MM.1S (cell line): ENCODE results near the gene NKG7.

Source experiments
- DNase-seq: peaks from one replicate; pipeline ENCODE4 v3.0.0-alpha.2; 2015
- H2AFZ ChIP-seq: fragments of 300-600 bp; sonication (generic); 2 replicates; pipeline ENCODE4 v1.6.0; 2016; ENCODE audit warnings: antibody characterized with exemption, low read length
- H3F3A ChIP-seq: fragments of 300-600 bp; sonication (generic); 2 replicates; pipeline ENCODE4 v1.6.1; 2016; ENCODE audit warnings: mild to moderate bottlenecking, antibody characterized with exemption, low read length, moderate library complexity, mixed read lengths; ENCODE audit not compliant: insufficient read depth
- H3K27ac ChIP-seq: fragments of 300-600 bp; sonication (generic); 2 replicates; pipeline ENCODE4 v1.5.1; 2016; ENCODE audit warnings: mild to moderate bottlenecking, low read length
- H3K27me3 ChIP-seq: fragments of 300-600 bp; sonication (generic); replicated peaks from 2 replicates; pipeline ENCODE4 v1.6.0; 2016; ENCODE audit warnings: low read length; ENCODE audit not compliant: insufficient read depth
- H3K36me3 ChIP-seq: fragments of 300-600 bp; sonication (generic); replicated peaks from 2 replicates; pipeline ENCODE4 v1.6.1; 2016; ENCODE audit warnings: mild to moderate bottlenecking, low read length, mixed read lengths; ENCODE audit not compliant: insufficient read depth
- H3K4me1 ChIP-seq: fragments of 300-600 bp; sonication (generic); 2 replicates; pipeline ENCODE4 v1.6.1; 2016; ENCODE audit warnings: low read length, mixed read lengths
- H3K4me2 ChIP-seq: fragments of 300-600 bp; sonication (generic); 2 replicates; pipeline ENCODE4 v1.6.0; 2016; ENCODE audit warnings: low read depth, low read length
- H3K4me3 ChIP-seq: fragments of 300-600 bp; sonication (generic); 2 replicates; pipeline ENCODE4 v1.5.1; 2016; ENCODE audit warnings: low read length, mixed read lengths
- H3K79me2 ChIP-seq: fragments of 300-600 bp; sonication (generic); 2 replicates; pipeline ENCODE4 v1.6.1; 2016; ENCODE audit warnings: mixed run types, low read length, mixed read lengths
- H3K9ac ChIP-seq: fragments of 300-600 bp; sonication (generic); 2 replicates; pipeline ENCODE4 v1.6.1; 2016; ENCODE audit warnings: low read length, mixed read lengths
- H3K9me2 ChIP-seq: fragments of 300-600 bp; sonication (generic); replicated peaks from 2 replicates; pipeline ENCODE4 v1.6.1; 2016; ENCODE audit warnings: mild to moderate bottlenecking, low read length, mixed read lengths; ENCODE audit not compliant: insufficient read depth
- H3K9me3 ChIP-seq: fragments of 300-600 bp; sonication (generic); replicated peaks from 2 replicates; pipeline ENCODE4 v1.6.1; 2016; ENCODE audit warnings: mild to moderate bottlenecking, low read length, mixed read lengths; ENCODE audit not compliant: insufficient read depth
- H4K20me1 ChIP-seq: fragments of 300-600 bp; sonication (generic); 2 replicates; pipeline ENCODE4 v1.6.1; 2016; ENCODE audit warnings: mild to moderate bottlenecking, low read length, moderate library complexity, mixed read lengths; ENCODE audit not compliant: insufficient read depth
- EZH2 ChIP-seq: fragments of 300-600 bp; sonication (generic); optimal IDR thresholded peaks from 2 replicates; pipeline ENCODE3; 2017; ENCODE audit warnings: low read depth, mild to moderate bottlenecking, antibody characterized with exemption, low read length, mixed read lengths
- EZH2phosphoT487 ChIP-seq: fragments of 300-600 bp; sonication (generic); IDR thresholded peaks from 2 replicates; pipeline ENCODE4 v1.6.1; 2018; ENCODE audit warnings: antibody characterized with exemption, low read length
- TF ChIP-seq, protein P1 (sequence below): fragments of 300-600 bp; sonication (generic); IDR thresholded peaks from 2 replicates; pipeline ENCODE4 v1.5.1; 2016; ENCODE audit warnings: antibody characterized with exemption, low read length, mixed read lengths

Gene NKG7

DNA sequence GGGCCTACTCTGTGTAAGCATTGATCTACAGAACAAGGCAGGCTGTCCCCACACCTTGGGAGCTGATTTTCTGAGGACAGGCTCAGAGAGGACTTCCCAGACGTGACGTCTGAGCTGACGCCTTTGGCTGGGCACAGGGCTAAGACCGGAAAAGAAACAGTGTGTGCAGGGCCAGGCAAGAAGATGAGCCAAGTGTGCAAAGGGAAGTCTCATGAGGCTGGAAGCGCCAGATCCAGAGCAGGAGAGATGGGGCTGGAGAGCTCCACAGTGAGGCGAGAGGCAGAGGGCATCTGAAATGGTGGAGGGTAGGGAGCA, 48.3 kb downstream of the NKG7 start:
- DNase-seq, result no peak
- Histone ChIP-seq H3K4me3 (no peak overlapping the region), H3K9me3 (no peaks in the 10 kb centered on the region), H3F3A (no peaks in the 10 kb centered on the region), H3K9ac (no peak overlapping the region), H3K4me2 (no peak overlapping the region), H3K36me3 (no peaks in the 10 kb centered on the region), H3K9me2 (no peaks in the 10 kb centered on the region), H3K27me3 (no peaks in the 10 kb centered on the region), H3K27ac (no peak overlapping the region), H4K20me1 (no peaks in the 10 kb centered on the region), H3K4me1 (no peaks in the 10 kb centered on the region), H3K79me2 (no peaks in the 10 kb centered on the region), H2AFZ (no peak overlapping the region)
- TF ChIP-seq EZH2, result no peak

- Histone ChIP-seq H3K79me2 (no peaks in the 10 kb centered on the region), H3F3A (no peaks in the 10 kb centered on the region), H4K20me1 (no peaks in the 10 kb centered on the region), H3K27me3 (no peaks in the 10 kb centered on the region), H2AFZ (no peak overlapping the region), H3K9ac (no peak overlapping the region), H3K9me2 (no peaks in the 10 kb centered on the region), H3K4me2 (no peak overlapping the region), H3K27ac (no peak overlapping the region), H3K9me3 (no peaks in the 10 kb centered on the region), H3K4me1 (no peaks in the 10 kb centered on the region), H3K4me3 (no peak overlapping the region), H3K36me3 (no peaks in the 10 kb centered on the region)
- no peak for DNase-seq
- TF ChIP-seq EZH2phosphoT487, result no peak
- TF ChIP-seq, protein P1, sequence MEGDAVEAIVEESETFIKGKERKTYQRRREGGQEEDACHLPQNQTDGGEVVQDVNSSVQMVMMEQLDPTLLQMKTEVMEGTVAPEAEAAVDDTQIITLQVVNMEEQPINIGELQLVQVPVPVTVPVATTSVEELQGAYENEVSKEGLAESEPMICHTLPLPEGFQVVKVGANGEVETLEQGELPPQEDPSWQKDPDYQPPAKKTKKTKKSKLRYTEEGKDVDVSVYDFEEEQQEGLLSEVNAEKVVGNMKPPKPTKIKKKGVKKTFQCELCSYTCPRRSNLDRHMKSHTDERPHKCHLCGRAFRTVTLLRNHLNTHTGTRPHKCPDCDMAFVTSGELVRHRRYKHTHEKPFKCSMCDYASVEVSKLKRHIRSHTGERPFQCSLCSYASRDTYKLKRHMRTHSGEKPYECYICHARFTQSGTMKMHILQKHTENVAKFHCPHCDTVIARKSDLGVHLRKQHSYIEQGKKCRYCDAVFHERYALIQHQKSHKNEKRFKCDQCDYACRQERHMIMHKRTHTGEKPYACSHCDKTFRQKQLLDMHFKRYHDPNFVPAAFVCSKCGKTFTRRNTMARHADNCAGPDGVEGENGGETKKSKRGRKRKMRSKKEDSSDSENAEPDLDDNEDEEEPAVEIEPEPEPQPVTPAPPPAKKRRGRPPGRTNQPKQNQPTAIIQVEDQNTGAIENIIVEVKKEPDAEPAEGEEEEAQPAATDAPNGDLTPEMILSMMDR, result no peak
Observed at GRCh38 chr19:51323481-51324166, 48.8 kb downstream of the NKG7 start.

DNA sequence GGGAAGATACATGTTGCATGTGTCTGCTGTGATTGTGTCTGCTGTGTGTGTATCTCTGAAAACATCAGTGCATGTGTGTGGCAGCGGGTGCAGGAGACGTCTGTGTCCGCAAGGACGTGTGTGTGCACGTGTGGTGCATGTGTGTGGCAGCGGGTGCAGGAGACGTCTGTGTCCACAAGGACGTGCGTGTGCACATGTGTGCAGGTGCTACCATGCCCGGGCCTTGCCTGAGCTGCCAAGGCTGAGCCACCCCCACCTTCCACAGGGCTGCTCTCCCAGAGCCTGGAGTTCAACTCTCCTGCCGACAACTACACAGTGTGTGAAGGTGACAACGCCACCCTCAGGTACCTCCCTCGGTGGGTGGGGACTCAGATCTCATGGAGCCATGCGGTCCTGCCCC, 50.7 kb downstream of the NKG7 start:
- H3K27ac ChIP-seq, result no peak overlapping the region
- no peak overlapping the region for H2AFZ ChIP-seq
- no peak overlapping the region for H3K9ac ChIP-seq
- H3K4me3 ChIP-seq, result no peak overlapping the region
- H3K4me1 ChIP-seq, result no peaks in the 10 kb centered on the region
- H3K9me2 ChIP-seq, result no peaks in the 10 kb centered on the region
- no peaks in the 10 kb centered on the region for H4K20me1 ChIP-seq
- H3K9me3 ChIP-seq, result no peaks in the 10 kb centered on the region
- no peak overlapping the region for H3K4me2 ChIP-seq
- no peaks in the 10 kb centered on the region for H3F3A ChIP-seq
- no peaks in the 10 kb centered on the region for H3K79me2 ChIP-seq
- H3K36me3 ChIP-seq, result no peaks in the 10 kb centered on the region
- TF ChIP-seq EZH2 (no peak), EZH2phosphoT487 (no peak)
- TF ChIP-seq, protein P1, result no peak
- no peak for DNase-seq
- no peaks in the 10 kb centered on the region for H3K27me3 ChIP-seq
